Activated CD8-positive, alpha-beta memory T cell treated with anti-CD3 and anti-CD28 coated beads, Interleukin-2, amount 50 U/mL, for 24 hours (primary cell): ENCODE results near the gene FABP2.
"Not testable (repeated sequence)": the region's sequence is repeated elsewhere in the genome, so short reads cannot be mapped to it uniquely, and the experiment has no call there.

Experiments used
- DNase-seq: peaks from one replicate; pipeline ENCODE4 v3.0.0-alpha.2; 2020; ENCODE audit errors: extremely low read depth

FABP2 gene

GRCh38 chr4:119310826-119311225 lies 11.1 kb downstream of the FABP2 start:
- no peak for DNase-seq

GRCh38 chr4:119307606-119308005 lies 14.3 kb downstream of the FABP2 start:
- no peak for DNase-seq

GRCh38 chr4:119304431-119304830 lies 17.5 kb downstream of the FABP2 start:
- DNase-seq: no peak

- DNase-seq: no peak
Observed at GRCh38 chr4:119303587-119304305, 18.2 kb downstream of the FABP2 start.

- DNase-seq: no peak
Observed at GRCh38 chr4:119302073-119302832, 19.7 kb downstream of the FABP2 start.

- peak; percentile 85 for DNase-seq
Observed at GRCh38 chr4:119300101-119300978, 21.6 kb downstream of the FABP2 start.

- DNase-seq: no peak
Observed at GRCh38 chr4:119299741-119300100, 22.2 kb downstream of the FABP2 start.

- DNase-seq: no peak
Observed at GRCh38 chr4:119299260-119299671, 22.7 kb downstream of the FABP2 start.

GRCh38 chr4:119297795-119298194 lies 24.1 kb downstream of the FABP2 start:
- DNase-seq: no peak

GRCh38 chr4:119296356-119296755 lies 25.6 kb downstream of the FABP2 start:
- no peak for DNase-seq

- DNase-seq: no peak
Observed at GRCh38 chr4:119290598-119290997, 31.3 kb downstream of the FABP2 start.

- DNase-seq: no peak
Observed at GRCh38 chr4:119289313-119289712, 32.6 kb downstream of the FABP2 start.

- no peak for DNase-seq
Observed at GRCh38 chr4:119286377-119287002, 35.4 kb downstream of the FABP2 start.

GRCh38 chr4:119284876-119285780 lies 36.8 kb downstream of the FABP2 start:
- no peak for DNase-seq

GRCh38 chr4:119281393-119281792 lies 40.5 kb downstream of the FABP2 start:
- DNase-seq: no peak

- DNase-seq: not testable (repeated sequence)
Observed at GRCh38 chr4:119279945-119280344, 42.0 kb downstream of the FABP2 start.

GRCh38 chr4:119279541-119279940 lies 42.4 kb downstream of the FABP2 start:
- DNase-seq: not testable (repeated sequence)

GRCh38 chr4:119271361-119272085 lies 50.4 kb downstream of the FABP2 start:
- DNase-seq: no peak

- DNase-seq: no peak
Observed at GRCh38 chr4:119268466-119268865, 53.5 kb downstream of the FABP2 start.
